HEK293T (cell line): ENCODE measurements around the gene CPNE4.

Experiments used
- CTCF ChIA-PET: fragments of 350-600 bp; formaldehyde crosslinking; extraction: SDS; loops from one replicate; lab custom pipeline; 2021; ENCODE audit warnings: antibody characterized with exemption, inconsistent platforms; lab: Yijun Ruan, JAX
- POLR2A ChIA-PET: fragments of 350-600 bp; formaldehyde crosslinking; extraction: SDS; loops from one replicate; lab custom pipeline; 2020; ENCODE audit warnings: antibody characterized with exemption, inconsistent platforms; lab: Yijun Ruan, JAX
- DNase-seq: peaks from one replicate; pipeline ENCODE4 v3.0.0; 2012; ENCODE audit warnings: mixed read lengths; ENCODE audit errors: extremely low spot score
- ARNT ChIP-seq: fragments of 450-650 bp; IDR thresholded peaks from 2 replicates; pipeline ENCODE4 v1.6.1; 2017; ENCODE audit warnings: mild to moderate bottlenecking
- BHLHE40 ChIP-seq: fragments of 450-650 bp; IDR thresholded peaks from 2 replicates; pipeline ENCODE4 v1.6.1; 2016; ENCODE audit warnings: mild to moderate bottlenecking, moderate library complexity, borderline replicate concordance
- CTBP1 ChIP-seq: fragments of 450-650 bp; IDR thresholded peaks from 2 replicates; pipeline ENCODE4 v1.6.1; 2016; ENCODE audit warnings: borderline replicate concordance
- ELF4 ChIP-seq: fragments of 450-650 bp; IDR thresholded peaks from 2 replicates; pipeline ENCODE4 v1.6.1; 2017; ENCODE audit warnings: antibody characterized with exemption
- FOXA1 ChIP-seq: fragments of 450-650 bp; IDR thresholded peaks from 2 replicates; pipeline ENCODE4 v1.6.1; 2016; ENCODE audit warnings: mild to moderate bottlenecking
- FOXK2 ChIP-seq: fragments of 450-650 bp; IDR thresholded peaks from 2 replicates; pipeline ENCODE4 v1.6.1; 2016; ENCODE audit warnings: mild to moderate bottlenecking
- FOXM1 ChIP-seq: fragments of 450-650 bp; IDR thresholded peaks from 2 replicates; pipeline ENCODE4 v1.6.1; 2017; ENCODE audit warnings: mild to moderate bottlenecking, borderline replicate concordance
- HDGF ChIP-seq: fragments of 450-650 bp; IDR thresholded peaks from 2 replicates; pipeline ENCODE4 v1.6.1; 2017; ENCODE audit warnings: antibody characterized with exemption, borderline replicate concordance
- L3MBTL2 ChIP-seq: fragments of 450-650 bp; conservative IDR thresholded peaks from 2 replicates; pipeline ENCODE4 v1.6.1; 2016; ENCODE audit warnings: mild to moderate bottlenecking
- LEF1 ChIP-seq: fragments of 450-650 bp; IDR thresholded peaks from 2 replicates; pipeline ENCODE4 v1.6.1; 2017; ENCODE audit warnings: mild to moderate bottlenecking, borderline replicate concordance
- NFRKB ChIP-seq: fragments of 450-650 bp; IDR thresholded peaks from 2 replicates; pipeline ENCODE4 v1.6.1; 2016; ENCODE audit warnings: mild to moderate bottlenecking, moderate library complexity
- PKNOX1 ChIP-seq: fragments of 450-650 bp; IDR thresholded peaks from 2 replicates; pipeline ENCODE4 v1.6.1; 2016
- SP1 ChIP-seq: fragments of 450-650 bp; IDR thresholded peaks from 2 replicates; pipeline ENCODE4 v1.6.1; 2017
- SUZ12 ChIP-seq: fragments of 450-650 bp; IDR thresholded peaks from 2 replicates; pipeline ENCODE4 v1.6.1; 2016; ENCODE audit warnings: mild to moderate bottlenecking
- TARDBP ChIP-seq: fragments of 450-650 bp; IDR thresholded peaks from 2 replicates; pipeline ENCODE4 v1.6.1; 2016
- ZNF384 ChIP-seq: fragments of 450-650 bp; IDR thresholded peaks from 2 replicates; pipeline ENCODE4 v1.6.1; 2016

Gene CPNE4

GRCh38 chr3:131636266-131636775 is 398.5 kb downstream of the CPNE4 start:
- no peak for DNase-seq
- POLR2A ChIA-PET: no interaction called here
- CTCF ChIA-PET: no interaction called here
- TF ChIP-seq SP1 (no peak), TARDBP (no peak), NFRKB (no peak), LEF1 (no peak), ZNF384 (no peak), FOXM1 (no peak), CTBP1 (no peak), BHLHE40 (no peak), FOXK2 (no peak), PKNOX1 (no peak), ARNT (no peak), FOXA1 (no peak), SUZ12 (no peak), L3MBTL2 (no peak), HDGF (no peak), ELF4 (no peak)

- CTCF ChIA-PET: no interaction called here
- TF ChIP-seq FOXK2 (no peak), CTBP1 (no peak)
- DNase-seq: no peak
- POLR2A ChIA-PET: no interaction called here
These were observed 404.0 kb downstream of the CPNE4 start for GRCh38 chr3:131630807-131631206.

GRCh38 chr3:131630097-131630496 is 404.7 kb downstream of the CPNE4 start:
- DNase-seq: no peak
- TF ChIP-seq HDGF: no peak
- no peak for TF ChIP-seq SUZ12
- no peak for TF ChIP-seq FOXK2
- TF ChIP-seq CTBP1: no peak
- no peak for TF ChIP-seq NFRKB
- TF ChIP-seq PKNOX1: no peak
- TF ChIP-seq FOXA1: no peak
- no peak for TF ChIP-seq FOXM1
- TF ChIP-seq ZNF384: no peak
- TF ChIP-seq L3MBTL2: no peak
- POLR2A ChIA-PET: no interaction called here
- CTCF ChIA-PET: no interaction called here

- CTCF ChIA-PET: no interaction called here
These were observed 411.4 kb downstream of the CPNE4 start for GRCh38 chr3:131623431-131623830.

GRCh38 chr3:131622726-131623125 is 412.1 kb downstream of the CPNE4 start:
- ChIA-PET CTCF (no interaction called here), POLR2A (no interaction called here)
- no peak for DNase-seq
- TF ChIP-seq HDGF (no peak), ARNT (no peak), L3MBTL2 (no peak)

More at GRCh38 chr3:131623431-131623830, 411.4 kb downstream of the CPNE4 start:
- POLR2A ChIA-PET: no interaction called here
- TF ChIP-seq NFRKB (no peak), HDGF (no peak), FOXA1 (no peak), ZNF384 (no peak), PKNOX1 (no peak), BHLHE40 (no peak), L3MBTL2 (no peak), SP1 (no peak), TARDBP (no peak), SUZ12 (no peak)
- DNase-seq: no peak

GRCh38 chr3:131620977-131621376 is 413.8 kb downstream of the CPNE4 start:
- ChIA-PET POLR2A (no interaction called here), CTCF (no interaction called here)
- DNase-seq: no peak
- TF ChIP-seq SUZ12: no peak
- no peak for TF ChIP-seq L3MBTL2
- no peak for TF ChIP-seq NFRKB
- no peak for TF ChIP-seq FOXM1
- TF ChIP-seq TARDBP: no peak

GRCh38 chr3:131619821-131620220 is 415.0 kb downstream of the CPNE4 start:
- CTCF ChIA-PET: no interaction called here
- TF ChIP-seq NFRKB: no peak
- TF ChIP-seq TARDBP: no peak
- no peak for TF ChIP-seq ELF4
- TF ChIP-seq FOXK2: no peak
- no peak for TF ChIP-seq HDGF
- TF ChIP-seq SP1: no peak
- no peak for TF ChIP-seq BHLHE40
- TF ChIP-seq ARNT: no peak
- TF ChIP-seq L3MBTL2: no peak
- TF ChIP-seq CTBP1: no peak
- TF ChIP-seq FOXM1: no peak
- no peak for TF ChIP-seq ZNF384
- no peak for TF ChIP-seq LEF1
- TF ChIP-seq PKNOX1: no peak
- no peak for TF ChIP-seq FOXA1
- TF ChIP-seq SUZ12: no peak
- DNase-seq: no peak
- POLR2A ChIA-PET: no interaction called here
